NOMO-1 treated with dmso at 0.1 percent for 144 hours (cell line): Measurements from ENCODE around the gene GP1BB.
"Not testable (repeated sequence)": the region's sequence is repeated elsewhere in the genome, so short reads cannot be mapped to it uniquely, and the experiment has no call there.

Source experiments
- DNase-seq: peaks from one replicate; lab custom pipeline; 2025; ENCODE audit not compliant: unreplicated experiment; lab: John Stamatoyannopoulos, UW

Gene GP1BB

GRCh38 chr22:19693581-19693980 lies 29.8 kb upstream of the GP1BB start:
- DNase-seq, result no peak

DNA sequence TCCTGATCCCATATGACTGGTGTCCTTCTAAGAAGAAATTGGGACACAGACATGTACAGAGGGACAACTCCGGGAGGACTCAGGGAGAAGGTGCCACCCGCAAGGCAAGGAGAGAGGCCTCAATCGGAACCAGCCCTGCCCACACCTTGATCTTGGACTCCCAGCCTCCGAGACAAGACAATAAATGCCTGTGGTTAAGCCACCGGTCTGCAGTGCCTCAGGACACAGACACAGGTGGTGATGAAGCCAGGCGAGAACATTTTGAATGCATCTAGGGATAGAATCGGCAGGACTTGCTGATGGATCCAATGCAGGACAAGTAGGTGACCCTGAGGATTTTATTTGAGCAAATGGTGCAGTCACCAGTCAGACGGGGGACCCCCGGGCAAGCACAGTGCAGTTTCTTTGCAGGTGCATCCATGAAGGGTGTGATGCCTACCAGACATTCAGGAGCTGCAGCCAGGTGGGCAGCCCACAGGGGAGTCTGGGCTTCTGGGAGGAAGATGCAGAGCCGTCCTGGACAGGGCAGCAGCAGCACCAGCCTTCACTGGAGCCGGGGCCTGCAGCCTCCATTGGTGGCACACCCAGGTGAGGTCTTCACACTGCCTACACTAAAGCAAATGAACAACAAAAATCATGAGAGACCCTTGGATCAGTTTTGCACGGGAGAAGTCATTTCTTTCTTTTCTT lies 29.2 kb upstream of the GP1BB start:
- no peak for DNase-seq

GRCh38 chr22:19694696-19695095 lies 28.6 kb upstream of the GP1BB start:
- no peak for DNase-seq

- no peak for DNase-seq
Measured at GRCh38 chr22:19696504-19697276, 26.6 kb upstream of the GP1BB start.

DNA sequence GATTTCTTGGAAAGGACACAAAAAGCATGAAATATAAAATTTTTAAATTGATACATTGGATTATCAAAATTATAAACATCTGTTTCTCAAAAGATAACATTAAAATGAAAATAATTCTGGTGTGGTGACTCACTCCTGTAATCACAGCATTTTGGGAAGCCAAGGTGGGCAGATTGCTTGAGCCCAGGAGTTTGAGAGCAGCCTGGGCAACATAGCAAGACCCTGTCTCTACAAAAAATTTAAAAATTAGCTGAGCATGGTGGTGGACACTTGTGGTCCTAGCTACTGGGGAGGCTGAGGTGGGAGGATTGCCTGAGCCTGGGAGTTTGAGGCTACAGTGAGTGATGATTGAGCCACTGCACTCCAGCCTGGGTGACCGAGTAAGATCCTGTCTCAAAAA lies 25.5 kb upstream of the GP1BB start:
- DNase-seq, result not testable (repeated sequence)

GRCh38 chr22:19700790-19701419 lies 22.4 kb upstream of the GP1BB start:
- DNase-seq, result no peak

GRCh38 chr22:19701420-19702145 lies 21.8 kb upstream of the GP1BB start:
- DNase-seq, result no peak

DNA sequence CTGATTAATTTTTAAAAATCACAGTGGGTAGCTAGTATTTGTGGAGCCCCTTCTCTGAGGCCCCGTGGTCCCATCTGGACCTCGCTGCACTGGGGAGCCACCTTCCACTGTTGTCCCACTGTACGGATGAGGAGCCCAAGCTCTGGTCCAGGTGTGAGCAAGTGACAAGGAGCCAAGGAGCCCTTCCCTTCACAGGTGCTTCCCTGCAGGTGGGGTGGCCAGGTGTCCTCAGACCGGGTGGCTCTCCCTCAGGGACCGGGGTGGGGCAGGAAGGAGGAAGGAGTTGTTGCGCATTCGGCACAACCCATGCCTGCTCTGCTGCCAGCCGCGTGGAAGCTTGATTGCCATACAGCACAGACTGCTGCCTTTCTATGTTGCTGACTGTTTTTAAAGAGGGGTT lies 19.5 kb upstream of the GP1BB start:
- no peak for DNase-seq

DNA sequence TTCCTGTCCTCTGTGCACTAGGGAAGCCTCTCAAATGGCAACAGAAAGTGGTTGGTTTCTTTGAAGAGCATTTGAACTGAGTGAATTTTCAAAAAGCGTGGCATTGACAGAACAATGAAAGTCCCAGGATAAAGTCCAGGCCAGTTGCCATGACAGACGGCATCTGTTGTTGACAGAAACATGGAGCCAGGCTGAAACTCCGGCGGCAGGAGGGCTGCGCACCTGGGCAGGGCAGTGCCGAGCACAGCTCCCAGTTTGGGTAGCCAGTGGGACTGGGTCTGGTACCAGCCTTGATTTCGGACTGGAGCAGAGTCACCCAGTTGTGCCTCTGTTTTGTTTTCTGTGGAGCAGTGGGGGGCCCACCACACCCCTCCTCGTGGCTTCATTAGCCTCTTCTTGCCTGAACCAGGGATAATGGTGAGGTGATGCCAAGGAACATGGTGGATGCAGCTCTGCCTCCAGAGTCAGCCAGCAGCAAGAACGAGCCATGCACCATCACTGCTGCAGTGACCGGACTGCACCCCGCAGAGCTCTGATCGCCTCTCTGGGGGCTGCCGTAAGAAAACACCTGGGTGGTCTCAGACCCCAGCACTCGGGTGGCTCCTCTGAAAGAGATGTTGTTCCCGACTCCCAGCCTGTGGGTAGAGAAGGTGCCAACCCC lies 18.9 kb upstream of the GP1BB start:
- DNase-seq, result no peak

DNA sequence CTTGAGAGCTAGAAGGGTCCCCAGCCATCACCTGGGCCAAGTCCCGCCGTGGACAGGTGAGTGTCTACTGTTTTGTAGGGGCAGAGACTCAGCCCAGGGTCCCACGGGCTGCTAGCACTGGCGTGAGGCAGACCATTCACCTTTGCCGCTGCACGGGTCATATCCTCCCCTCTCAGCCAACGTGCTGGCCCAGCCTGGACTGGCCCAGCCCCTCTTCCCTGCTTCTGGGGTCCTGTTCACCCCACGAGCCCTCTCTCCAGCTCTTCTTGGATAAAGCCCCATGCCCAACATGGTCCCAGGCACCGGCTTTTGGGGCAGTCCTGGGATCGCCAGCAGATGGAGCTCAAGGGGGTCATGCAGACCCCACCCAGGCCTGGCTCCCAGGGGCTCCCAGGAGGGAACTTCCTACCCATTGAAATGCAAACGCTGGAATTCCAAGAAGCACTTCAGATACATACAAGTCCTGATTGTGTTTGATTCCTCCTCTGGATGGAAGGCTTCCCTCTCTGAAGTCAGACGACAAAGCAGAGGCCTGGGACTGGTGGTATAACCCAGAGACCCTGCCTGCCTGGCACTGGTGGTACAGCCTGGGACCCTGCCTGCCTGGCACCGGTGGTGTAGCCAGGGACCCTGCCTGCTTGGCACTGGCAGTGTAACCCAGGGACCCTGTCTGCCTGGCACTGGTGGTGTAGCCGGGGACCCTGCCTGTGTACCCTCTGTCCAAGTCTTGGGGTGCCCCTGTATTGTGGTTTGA lies 18.0 kb upstream of the GP1BB start:
- DNase-seq, result no peak

DNA sequence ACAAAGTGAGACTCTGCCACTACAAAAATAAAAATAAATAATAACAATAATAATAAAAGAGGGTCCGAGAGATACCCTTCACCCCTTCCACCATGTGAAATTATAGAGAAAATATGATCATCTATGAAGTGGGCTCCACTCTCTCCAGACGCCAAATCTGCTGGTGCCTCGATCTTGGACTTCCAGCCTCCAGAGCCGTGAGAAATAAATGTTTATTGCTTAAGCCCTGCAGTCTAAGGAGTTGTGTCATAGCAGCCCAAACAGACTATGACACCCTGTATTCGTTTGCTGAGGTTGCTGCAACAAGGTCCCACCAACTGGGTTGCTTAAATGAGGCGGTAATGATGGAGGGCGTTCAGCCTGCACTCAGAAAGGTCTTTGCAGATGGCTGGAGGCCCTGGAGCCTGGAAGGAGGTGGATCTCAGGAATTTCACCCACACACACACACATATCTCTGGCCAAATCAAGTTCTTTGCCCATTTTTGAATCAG lies 16.6 kb upstream of the GP1BB start:
- DNase-seq, result no peak

DNA sequence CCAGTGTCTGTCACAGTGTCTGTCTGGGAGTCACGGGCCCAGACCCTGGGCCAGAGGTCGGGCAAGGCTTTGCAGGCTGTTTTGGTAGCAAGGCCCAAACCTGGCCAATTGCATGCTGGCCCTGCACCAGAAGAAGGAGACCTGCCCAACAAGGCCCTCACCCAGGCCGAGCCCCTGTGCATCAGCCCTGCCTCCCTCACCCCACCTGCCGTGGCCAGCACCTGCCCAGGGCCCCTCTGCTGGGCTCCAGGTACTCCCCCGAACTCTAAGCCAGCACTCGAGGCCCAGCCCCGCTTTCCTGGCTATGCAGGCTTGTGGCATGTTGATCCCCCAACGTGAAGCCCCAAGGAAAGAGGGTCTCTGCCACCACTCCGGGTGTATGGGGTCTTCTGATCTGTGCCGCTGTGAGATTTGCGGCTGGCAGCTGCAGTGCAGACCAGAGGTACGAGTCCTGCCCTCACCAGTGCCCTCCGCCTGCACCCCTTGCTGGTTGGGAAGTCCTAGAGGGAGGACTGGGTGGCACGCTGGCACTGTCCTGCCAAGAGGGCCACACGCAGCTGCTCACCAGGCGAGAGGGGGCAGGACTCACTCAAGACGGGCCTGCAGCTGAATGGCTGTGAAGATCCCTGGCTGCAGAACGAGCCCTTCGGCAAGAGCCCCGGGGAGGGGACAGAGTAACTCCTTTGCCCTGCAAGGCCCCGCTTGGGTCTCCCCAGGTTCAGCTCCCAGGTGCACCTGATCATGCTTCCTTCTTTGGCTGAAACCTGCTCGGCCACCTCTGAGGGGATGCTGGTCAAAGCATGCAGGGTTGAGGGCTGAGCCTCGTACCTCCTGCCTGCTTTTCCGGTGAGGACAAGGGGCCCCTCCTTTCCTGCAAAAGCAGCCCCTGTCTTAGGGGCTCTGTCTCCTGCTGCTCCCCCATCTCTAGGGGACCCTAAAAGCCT lies 15.7 kb upstream of the GP1BB start:
- no peak for DNase-seq

- no peak for DNase-seq
Measured at GRCh38 chr22:19708321-19709011, 14.9 kb upstream of the GP1BB start.

DNA sequence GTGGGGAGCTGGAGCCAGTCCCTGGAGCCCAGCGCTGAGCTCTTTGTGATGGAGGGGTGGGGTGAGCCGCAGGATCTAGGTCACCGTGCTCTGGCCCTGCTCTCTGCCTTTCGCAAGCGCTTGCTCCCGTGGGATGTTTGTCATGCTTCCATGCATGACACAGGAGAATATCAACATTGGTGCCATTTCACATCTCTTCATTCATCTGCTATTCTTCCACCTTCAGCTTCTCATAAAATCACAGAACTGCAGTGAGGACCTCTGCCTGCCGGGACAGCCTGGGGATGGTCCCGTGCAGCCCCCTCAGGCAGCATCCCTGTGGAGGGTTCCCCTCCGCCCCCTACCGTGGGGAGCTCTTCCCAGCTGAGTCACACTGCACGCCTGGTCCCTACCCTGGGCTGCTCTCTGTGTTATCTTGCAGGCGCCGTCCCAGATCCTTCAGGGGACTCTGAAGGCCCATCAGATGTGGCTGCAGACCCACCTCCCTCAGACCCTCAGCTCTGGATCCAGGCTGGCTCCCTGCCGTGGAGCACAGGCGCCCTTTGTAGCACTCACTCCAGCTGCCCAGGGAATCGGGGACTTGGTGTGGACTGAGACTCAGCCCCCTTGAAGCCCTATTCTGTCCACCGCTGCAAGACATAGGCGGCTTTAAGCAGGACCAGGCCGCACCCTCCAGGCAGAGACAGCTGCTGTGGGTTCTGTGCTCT lies 14.1 kb upstream of the GP1BB start:
- DNase-seq, result no peak

- DNase-seq, result no peak
Measured at GRCh38 chr22:19710020-19710768, 13.1 kb upstream of the GP1BB start.

- DNase-seq, result no peak
Measured at GRCh38 chr22:19710769-19711106, 12.6 kb upstream of the GP1BB start.

DNA sequence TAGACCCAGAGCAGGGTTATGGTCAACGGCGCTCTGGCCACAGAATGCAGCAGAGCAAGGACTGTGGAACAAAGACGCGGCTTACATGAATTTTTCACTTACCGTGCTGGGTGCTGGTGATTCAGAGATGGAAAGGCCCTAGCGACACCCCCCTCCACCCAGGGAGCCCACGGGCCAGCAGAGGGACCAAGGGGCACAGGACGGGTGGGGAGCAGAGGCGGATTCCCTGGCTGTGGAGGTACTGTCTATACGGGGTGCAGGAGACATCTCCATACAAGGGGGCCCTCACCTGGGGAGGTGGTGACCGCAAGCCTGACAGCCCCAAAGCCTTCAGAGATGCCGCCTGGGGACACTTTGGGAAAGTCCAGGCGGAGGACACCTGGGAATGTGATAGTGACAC lies 10.1 kb upstream of the GP1BB start:
- no peak for DNase-seq
